Measurements from ENCODE around the gene FAM114A1.

FAM114A1 gene

GRCh38 chr4:38872620-38873019 is 5.0 kb downstream of the FAM114A1 start:
- TF ChIP-seq CTCF (IDR thresholded peaks at IDR 0.05; ENCODE audit: borderline replicate concordance, control extremely low read depth, extremely low read depth, insufficient read depth, missing control alignments) = no peak
- in situ Hi-C loops (cut with MboI; ENCODE audit: low sequenced_read_pairs, unreplicated experiment) = no loop called here
- DNase-seq (ENCODE audit: low spot score) = no peak

- TF ChIP-seq CTCF (IDR thresholded peaks at IDR 0.05; ENCODE audit: borderline replicate concordance, control extremely low read depth, extremely low read depth, insufficient read depth, missing control alignments) = no peak
- in situ Hi-C loops (cut with MboI; ENCODE audit: low sequenced_read_pairs, unreplicated experiment) = no loop called here
- DNase-seq (ENCODE audit: low spot score) = no peak
Measured at GRCh38 chr4:38873290-38873944, 5.8 kb downstream of the FAM114A1 start.

- no peak for DNase-seq (ENCODE audit: low spot score)
Measured at GRCh38 chr4:38876636-38877035, 9.0 kb downstream of the FAM114A1 start.

GRCh38 chr4:38884254-38884653 is 16.6 kb downstream of the FAM114A1 start:
- in situ Hi-C loops (cut with MboI; ENCODE audit: low sequenced_read_pairs, unreplicated experiment) = no loop called here
- no peak for DNase-seq (ENCODE audit: low spot score)

More at GRCh38 chr4:38876636-38877035, 9.0 kb downstream of the FAM114A1 start:
- no peak for TF ChIP-seq CTCF (IDR thresholded peaks at IDR 0.05; ENCODE audit: borderline replicate concordance, control extremely low read depth, extremely low read depth, insufficient read depth, missing control alignments)
- in situ Hi-C loops (cut with MboI; ENCODE audit: low sequenced_read_pairs, unreplicated experiment) = no loop called here

GRCh38 chr4:38889143-38889542 is 21.5 kb downstream of the FAM114A1 start:
- TF ChIP-seq CTCF (IDR thresholded peaks at IDR 0.05; ENCODE audit: borderline replicate concordance, control extremely low read depth, extremely low read depth, insufficient read depth, missing control alignments) = no peak
- in situ Hi-C loops (cut with MboI; ENCODE audit: low sequenced_read_pairs, unreplicated experiment) = no loop called here
- DNase-seq (ENCODE audit: low spot score) = peak; percentile 75

More at GRCh38 chr4:38884254-38884653, 16.6 kb downstream of the FAM114A1 start:
- TF ChIP-seq CTCF (IDR thresholded peaks at IDR 0.05; ENCODE audit: borderline replicate concordance, control extremely low read depth, extremely low read depth, insufficient read depth, missing control alignments) = no peak

- in situ Hi-C loops (cut with MboI; ENCODE audit: low sequenced_read_pairs, unreplicated experiment) = no loop called here
- no peak for DNase-seq (ENCODE audit: low spot score)
- TF ChIP-seq CTCF (IDR thresholded peaks at IDR 0.05; ENCODE audit: borderline replicate concordance, control extremely low read depth, extremely low read depth, insufficient read depth, missing control alignments) = no peak
Measured at GRCh38 chr4:38891051-38891983, 23.7 kb downstream of the FAM114A1 start.
